Stomach (tissue), 4 donors: ENCODE measurements around the gene TEX51.

Experiments
- EP300 ChIP-seq: sonication (generic); formaldehyde crosslinking; IDR thresholded peaks from one replicate; pipeline ENCODE4 v1.6.1; 2017; ENCODE audit warnings: antibody characterized with exemption
- POLR2A ChIP-seq, 4 donors: fragments of 450-650 bp; IDR thresholded peaks; one replicate each; pipeline ENCODE4 v1.6.1; 2016; ENCODE audit warnings: antibody characterized with exemption in 4 of 4, control low read depth in 2 of 4, mild to moderate bottlenecking in 1 of 4, moderate library complexity in 1 of 4
- TF ChIP-seq, protein P1 (sequence below), 7 experiments: fragments of 450-650 bp in 4 of 7; fragments of 200-600 bp in 3 of 7; sonication (generic) in 3 of 7; IDR thresholded peaks; one replicate each; pipeline ENCODE4 v1.5.1; 2016 to 2019; ENCODE audit warnings: antibody characterized with exemption in 7 of 7, control low read depth in 2 of 7, mild to moderate bottlenecking in 1 of 7

DNA sequence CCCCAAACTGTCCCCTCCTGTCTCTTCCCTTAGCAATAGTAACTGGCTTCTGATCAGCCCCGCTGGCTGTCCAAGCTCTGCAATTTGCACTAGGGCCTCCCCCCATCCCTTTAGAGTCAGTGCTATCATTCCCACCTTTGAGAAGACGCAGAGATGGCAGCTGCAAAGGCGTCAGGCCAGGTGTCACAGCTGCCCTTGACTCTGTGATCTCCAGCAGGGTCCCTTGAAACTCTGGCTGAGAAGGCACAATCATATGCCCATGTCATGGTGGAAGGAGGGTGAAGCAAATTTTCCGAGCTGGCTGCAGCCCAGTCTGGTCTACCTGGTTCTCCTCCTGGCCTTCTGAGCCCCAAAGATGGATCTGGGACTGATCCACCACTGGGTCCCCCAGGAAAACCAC is 49.2 kb upstream of the TEX51 start:
- TF ChIP-seq, protein P1, sequence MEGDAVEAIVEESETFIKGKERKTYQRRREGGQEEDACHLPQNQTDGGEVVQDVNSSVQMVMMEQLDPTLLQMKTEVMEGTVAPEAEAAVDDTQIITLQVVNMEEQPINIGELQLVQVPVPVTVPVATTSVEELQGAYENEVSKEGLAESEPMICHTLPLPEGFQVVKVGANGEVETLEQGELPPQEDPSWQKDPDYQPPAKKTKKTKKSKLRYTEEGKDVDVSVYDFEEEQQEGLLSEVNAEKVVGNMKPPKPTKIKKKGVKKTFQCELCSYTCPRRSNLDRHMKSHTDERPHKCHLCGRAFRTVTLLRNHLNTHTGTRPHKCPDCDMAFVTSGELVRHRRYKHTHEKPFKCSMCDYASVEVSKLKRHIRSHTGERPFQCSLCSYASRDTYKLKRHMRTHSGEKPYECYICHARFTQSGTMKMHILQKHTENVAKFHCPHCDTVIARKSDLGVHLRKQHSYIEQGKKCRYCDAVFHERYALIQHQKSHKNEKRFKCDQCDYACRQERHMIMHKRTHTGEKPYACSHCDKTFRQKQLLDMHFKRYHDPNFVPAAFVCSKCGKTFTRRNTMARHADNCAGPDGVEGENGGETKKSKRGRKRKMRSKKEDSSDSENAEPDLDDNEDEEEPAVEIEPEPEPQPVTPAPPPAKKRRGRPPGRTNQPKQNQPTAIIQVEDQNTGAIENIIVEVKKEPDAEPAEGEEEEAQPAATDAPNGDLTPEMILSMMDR (IDR thresholded peaks at IDR 0.05): no peak
- TF ChIP-seq POLR2A (IDR thresholded peaks at IDR 0.05): no peak
- no peak for TF ChIP-seq EP300
